ENCODE measurements around the gene C12orf57. TPM values are rescaled to one million over a fixed set of nuclear protein-coding genes. Genes with fewer than 3 reads are reported as not detected.

Gene C12orf57
- polyA plus RNA-seq, 1 donor from 2014 or later = 500 TPM

DNA sequence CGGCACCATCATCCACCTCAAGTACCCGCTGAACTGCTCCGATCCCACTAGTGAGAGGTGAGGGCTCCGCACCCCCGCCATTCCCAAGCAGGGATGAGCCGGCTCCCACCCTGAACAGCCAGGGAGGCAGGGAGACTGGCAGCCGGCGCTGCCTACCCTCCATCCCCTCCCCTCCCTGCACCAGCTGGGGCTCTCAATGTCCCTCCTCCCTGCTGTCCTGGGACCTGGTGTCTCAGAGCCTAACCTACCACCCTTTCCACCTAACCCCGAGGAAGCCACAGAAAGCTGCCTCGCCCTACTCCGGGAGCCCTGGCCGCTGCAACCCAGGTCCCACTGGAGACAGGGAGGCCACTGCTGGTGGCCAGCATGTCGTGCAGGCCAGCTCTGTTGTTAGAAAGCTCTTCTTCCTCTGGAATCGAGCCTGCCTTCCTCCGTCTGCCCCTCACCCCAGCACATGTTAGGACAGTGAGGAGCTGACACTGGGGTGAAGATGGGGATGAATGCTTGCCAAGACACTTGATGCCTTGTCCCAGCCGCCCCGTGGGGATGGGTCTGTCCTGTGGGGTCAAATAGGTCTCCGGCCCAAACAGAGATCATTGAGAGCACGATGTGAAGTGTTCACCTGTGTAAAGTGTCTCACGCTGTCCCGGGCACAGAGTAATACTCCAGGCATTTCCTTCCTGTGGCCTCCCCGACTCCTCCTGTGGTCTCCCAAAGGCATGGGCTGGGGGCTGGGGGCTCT is 8.5 kb downstream of the C12orf57 start:
- H3K9ac ChIP-seq (ENCODE audit: low read length) = no peak overlapping the region

DNA sequence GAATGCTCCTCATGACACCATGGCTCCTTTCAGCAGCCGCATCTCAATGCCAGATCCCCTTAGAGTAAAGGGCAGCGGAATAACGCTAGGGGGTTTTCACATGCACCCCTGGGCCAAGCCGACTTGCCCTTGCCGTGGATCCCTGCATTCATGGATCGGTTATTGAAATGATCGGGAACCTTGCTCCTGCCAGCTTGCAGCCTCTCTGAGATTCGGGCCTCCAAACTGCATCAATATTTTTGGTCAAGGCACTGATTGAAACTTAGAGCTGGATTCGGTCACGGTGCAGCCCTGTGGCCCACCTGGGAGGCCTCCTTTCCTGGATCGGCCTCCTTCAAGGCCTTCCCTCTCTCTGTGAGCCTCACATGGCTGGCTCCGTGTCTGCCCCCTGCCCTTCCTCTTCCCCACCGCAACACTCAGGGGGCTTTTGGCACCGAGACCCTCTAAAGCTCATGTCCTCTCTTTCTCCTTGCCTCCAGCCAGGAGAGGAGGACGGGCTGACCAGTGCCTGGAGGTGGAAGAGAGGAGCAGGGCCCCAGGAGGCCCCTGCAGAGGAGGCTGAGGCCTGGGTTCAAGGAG is 9.1 kb downstream of the C12orf57 start:
- no peaks in the 10 kb centered on the region for H3K79me2 ChIP-seq (replicated peaks; ENCODE audit: insufficient read depth, low read length)
- H3K9me2 ChIP-seq (ENCODE audit: insufficient read depth, low read length) = no peaks in the 10 kb centered on the region
- H3F3A ChIP-seq (ENCODE audit: insufficient read depth, low read length, poor library complexity, severe bottlenecking) = no peaks in the 10 kb centered on the region
- H4K20me1 ChIP-seq (ENCODE audit: insufficient read depth) = no peaks in the 10 kb centered on the region
- H3K4me2 ChIP-seq (ENCODE audit: low read length) = no peak overlapping the region
- H3K4me3 ChIP-seq (ENCODE audit: low read length) = no peak overlapping the region
- no peaks in the 10 kb centered on the region for H3K9me3 ChIP-seq (ENCODE audit: low read length)
- no peak overlapping the region for H3K9ac ChIP-seq (ENCODE audit: low read length)
- no peaks in the 10 kb centered on the region for H3K27me3 ChIP-seq (ENCODE audit: insufficient read depth, low read depth, low read length)
- H3K36me3 ChIP-seq (ENCODE audit: insufficient read depth, low read length) = no peaks in the 10 kb centered on the region
- no peak overlapping the region for H2AFZ ChIP-seq (ENCODE audit: low read depth, low read length)
- H3K27ac ChIP-seq (ENCODE audit: low read length) = no peak overlapping the region
- TF ChIP-seq POLR2AphosphoS5 (IDR thresholded peaks at IDR 0.05) = no peak
- no peak for TF ChIP-seq EP300 (conservative IDR thresholded peaks at IDR 0.05; ENCODE audit: poor library complexity, severe bottlenecking)
- no peak for TF ChIP-seq TAF1 (IDR thresholded peaks at IDR 0.05; ENCODE audit: low read depth)
- TF ChIP-seq RAD21 (conservative IDR thresholded peaks at IDR 0.05) = no peak
- no peak for TF ChIP-seq MXI1 (conservative IDR thresholded peaks at IDR 0.05; ENCODE audit: poor library complexity, severe bottlenecking)
- TF ChIP-seq, protein P1, sequence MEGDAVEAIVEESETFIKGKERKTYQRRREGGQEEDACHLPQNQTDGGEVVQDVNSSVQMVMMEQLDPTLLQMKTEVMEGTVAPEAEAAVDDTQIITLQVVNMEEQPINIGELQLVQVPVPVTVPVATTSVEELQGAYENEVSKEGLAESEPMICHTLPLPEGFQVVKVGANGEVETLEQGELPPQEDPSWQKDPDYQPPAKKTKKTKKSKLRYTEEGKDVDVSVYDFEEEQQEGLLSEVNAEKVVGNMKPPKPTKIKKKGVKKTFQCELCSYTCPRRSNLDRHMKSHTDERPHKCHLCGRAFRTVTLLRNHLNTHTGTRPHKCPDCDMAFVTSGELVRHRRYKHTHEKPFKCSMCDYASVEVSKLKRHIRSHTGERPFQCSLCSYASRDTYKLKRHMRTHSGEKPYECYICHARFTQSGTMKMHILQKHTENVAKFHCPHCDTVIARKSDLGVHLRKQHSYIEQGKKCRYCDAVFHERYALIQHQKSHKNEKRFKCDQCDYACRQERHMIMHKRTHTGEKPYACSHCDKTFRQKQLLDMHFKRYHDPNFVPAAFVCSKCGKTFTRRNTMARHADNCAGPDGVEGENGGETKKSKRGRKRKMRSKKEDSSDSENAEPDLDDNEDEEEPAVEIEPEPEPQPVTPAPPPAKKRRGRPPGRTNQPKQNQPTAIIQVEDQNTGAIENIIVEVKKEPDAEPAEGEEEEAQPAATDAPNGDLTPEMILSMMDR (IDR thresholded peaks at IDR 0.05; ENCODE audit: poor library complexity, severe bottlenecking) = no peak
- no peak for TF ChIP-seq SMC3 (conservative IDR thresholded peaks at IDR 0.05; ENCODE audit: poor library complexity)

More for the DNA sequence above, 8.5 kb downstream of the C12orf57 start:
- Histone ChIP-seq H3K27me3 (ENCODE audit: insufficient read depth, low read depth, low read length) (no peaks in the 10 kb centered on the region), H3K9me2 (ENCODE audit: insufficient read depth, low read length) (no peaks in the 10 kb centered on the region), H3K36me3 (ENCODE audit: insufficient read depth, low read length) (no peaks in the 10 kb centered on the region), H3K9me3 (ENCODE audit: low read length) (no peaks in the 10 kb centered on the region), H2AFZ (ENCODE audit: low read depth, low read length) (no peak overlapping the region), H3K27ac (ENCODE audit: low read length) (no peak overlapping the region), H3K4me2 (ENCODE audit: low read length) (no peak overlapping the region), H3F3A (ENCODE audit: insufficient read depth, low read length, poor library complexity, severe bottlenecking) (no peaks in the 10 kb centered on the region), H4K20me1 (ENCODE audit: insufficient read depth) (no peaks in the 10 kb centered on the region), H3K79me2 (replicated peaks; ENCODE audit: insufficient read depth, low read length) (no peaks in the 10 kb centered on the region), H3K4me3 (ENCODE audit: low read length) (no peak overlapping the region)
- TF ChIP-seq POLR2AphosphoS5 (IDR thresholded peaks at IDR 0.05) = no peak
- TF ChIP-seq EZH2 (IDR thresholded peaks at IDR 0.05; ENCODE audit: borderline replicate concordance, insufficient read depth, low read length, poor library complexity, severe bottlenecking) = no peak
- no peak for TF ChIP-seq TAF1 (IDR thresholded peaks at IDR 0.05; ENCODE audit: low read depth)
- no peak for TF ChIP-seq MXI1 (conservative IDR thresholded peaks at IDR 0.05; ENCODE audit: poor library complexity, severe bottlenecking)
- TF ChIP-seq SMC3 (conservative IDR thresholded peaks at IDR 0.05; ENCODE audit: poor library complexity) = no peak
- no peak for TF ChIP-seq EP300 (conservative IDR thresholded peaks at IDR 0.05; ENCODE audit: poor library complexity, severe bottlenecking)
- TF ChIP-seq REST (IDR thresholded peaks at IDR 0.05; ENCODE audit: borderline replicate concordance) = no peak
- no peak for TF ChIP-seq RAD21 (conservative IDR thresholded peaks at IDR 0.05)
- TF ChIP-seq, protein P1 (IDR thresholded peaks at IDR 0.05; ENCODE audit: poor library complexity, severe bottlenecking) = no peak
